Measurements from ENCODE around the gene GPC6. TPM values are rescaled to one million over a fixed set of nuclear protein-coding genes. Genes with fewer than 3 reads are reported as not detected.

Gene GPC6
- total RNA-seq, 2 donors from 2014 or later: 1.6 to 4.0 TPM

GRCh38 chr13:93776936-93777335 lies 550.3 kb downstream of the GPC6 start:
- DNase-seq (no peak), ATAC-seq (no peak)
- TF ChIP-seq POLR2A (IDR thresholded peaks at IDR 0.05): no peak
- no peak for TF ChIP-seq CTCF (IDR thresholded peaks at IDR 0.05)
- H3K9me3 ChIP-seq: no peaks in the 10 kb centered on the region
- no peak overlapping the region for H3K27ac ChIP-seq
- no peaks in the 10 kb centered on the region for H3K36me3 ChIP-seq (replicated peaks in 1 of 2; ENCODE audit: insufficient read depth in 1 of 2, low read depth in 2 of 2)
- H3K4me1 ChIP-seq: no peaks in the 10 kb centered on the region
- H3K27me3 ChIP-seq: no peaks in the 10 kb centered on the region
- intact Hi-C loops (cut with DNase I): no loop called here
- 71 to 74% methylated on average over 5 of the region's 5 CpGs for WGBS, 2 donors
- H3K4me3 ChIP-seq: no peak overlapping the region

GRCh38 chr13:93777504-93777903 lies 550.9 kb downstream of the GPC6 start:
- intact Hi-C loops (cut with DNase I): no loop called here
- no peak for ATAC-seq

GRCh38 chr13:93778548-93778947 lies 551.9 kb downstream of the GPC6 start:
- no peak for DNase-seq
- Histone ChIP-seq H3K36me3 (replicated peaks in 1 of 2; ENCODE audit: insufficient read depth in 1 of 2, low read depth in 2 of 2) (no peaks in the 10 kb centered on the region), H3K4me1 (no peaks in the 10 kb centered on the region), H3K4me3 (no peak overlapping the region), H3K27ac (no peak overlapping the region), H3K9me3 (no peaks in the 10 kb centered on the region), H3K27me3 (no peaks in the 10 kb centered on the region)
- ATAC-seq: no peak
- intact Hi-C loops (cut with DNase I): no loop called here
- TF ChIP-seq CTCF (IDR thresholded peaks at IDR 0.05): no peak
- no peak for TF ChIP-seq POLR2A (IDR thresholded peaks at IDR 0.05)
- WGBS, 2 donors: 65 to 71% methylated on average over 1 of the region's 1 CpG

More at GRCh38 chr13:93777504-93777903, 550.9 kb downstream of the GPC6 start:
- Histone ChIP-seq H3K36me3 (replicated peaks in 1 of 2; ENCODE audit: insufficient read depth in 1 of 2, low read depth in 2 of 2) (no peaks in the 10 kb centered on the region), H3K27me3 (no peaks in the 10 kb centered on the region), H3K4me3 (no peak overlapping the region), H3K27ac (no peak overlapping the region), H3K9me3 (no peaks in the 10 kb centered on the region), H3K4me1 (no peaks in the 10 kb centered on the region)
- WGBS, 2 donors: 89 to 91% methylated on average over 2 of the region's 2 CpGs
- DNase-seq: no peak
- TF ChIP-seq CTCF (IDR thresholded peaks at IDR 0.05): no peak

GRCh38 chr13:93784191-93784590 lies 557.6 kb downstream of the GPC6 start:
- no peaks in the 10 kb centered on the region for H3K4me1 ChIP-seq
- H3K27me3 ChIP-seq: no peaks in the 10 kb centered on the region
- no peak overlapping the region for H3K4me3 ChIP-seq
- no peak overlapping the region for H3K27ac ChIP-seq
- DNase-seq: no peak
- no peak for TF ChIP-seq POLR2A (IDR thresholded peaks at IDR 0.05)
- no peak for TF ChIP-seq CTCF (IDR thresholded peaks at IDR 0.05)
- ATAC-seq: no peak
- no peaks in the 10 kb centered on the region for H3K36me3 ChIP-seq (replicated peaks in 1 of 2; ENCODE audit: insufficient read depth in 1 of 2, low read depth in 2 of 2)
- intact Hi-C loops (cut with DNase I): no loop called here
- WGBS, 2 donors: 61 to 82% methylated on average over 1 of the region's 1 CpG
- H3K9me3 ChIP-seq: no peaks in the 10 kb centered on the region

GRCh38 chr13:93786846-93787489 lies 560.4 kb downstream of the GPC6 start:
- H3K9me3 ChIP-seq: no peaks in the 10 kb centered on the region
- no peaks in the 10 kb centered on the region for H3K36me3 ChIP-seq (replicated peaks in 1 of 2; ENCODE audit: insufficient read depth in 1 of 2, low read depth in 2 of 2)
- no peak overlapping the region for H3K4me3 ChIP-seq
- no peak for DNase-seq
- no peaks in the 10 kb centered on the region for H3K4me1 ChIP-seq
- H3K27me3 ChIP-seq: no peaks in the 10 kb centered on the region
- no peak overlapping the region for H3K27ac ChIP-seq
- TF ChIP-seq POLR2A (IDR thresholded peaks at IDR 0.05): no peak
- no peak for TF ChIP-seq CTCF (IDR thresholded peaks at IDR 0.05)
- no peak for ATAC-seq
- intact Hi-C loops (cut with DNase I): no loop called here
- 69 to 73% methylated on average over 4 of the region's 4 CpGs for whole genome bisulfite sequencing, 2 donors
